Activated naive CD8-positive, alpha-beta T cell (primary cell): ENCODE measurements around the gene SNAPC3.
"Not testable (repeated sequence)": the region's sequence is repeated elsewhere in the genome, so short reads cannot be mapped to it uniquely, and the experiment has no call there.

Source experiments
- H3K27ac Mint-ChIP-seq: one replicate; pipeline ENCODE4 v1.8.0; 2021; ENCODE audit warnings: mixed read lengths
- H3K27me3 Mint-ChIP-seq: one replicate; pipeline ENCODE4 v1.8.0; 2021; ENCODE audit warnings: mixed read lengths
- H3K36me3 Mint-ChIP-seq: one replicate; pipeline ENCODE4 v1.8.0; 2021; ENCODE audit warnings: mixed read lengths
- H3K4me1 Mint-ChIP-seq: one replicate; pipeline ENCODE4 v1.8.0; 2021; ENCODE audit warnings: low read depth, mixed read lengths
- H3K4me3 Mint-ChIP-seq: one replicate; pipeline ENCODE4 v1.8.0; 2021; ENCODE audit warnings: mild to moderate bottlenecking, mixed read lengths
- H3K9me3 Mint-ChIP-seq: one replicate; pipeline ENCODE4 v1.8.0; 2021; ENCODE audit warnings: low read depth, mixed read lengths

SNAPC3 gene

GRCh38 chr9:15442264-15442663 is 19.6 kb downstream of the SNAPC3 start:
- not testable (repeated sequence) for H3K27me3 Mint-ChIP-seq, H3K4me3 Mint-ChIP-seq, H3K9me3 Mint-ChIP-seq, H3K27ac Mint-ChIP-seq, H3K36me3 Mint-ChIP-seq
- H3K4me1 Mint-ChIP-seq = peaks cover 17% of the 10 kb centered on the region

- no peaks in the 10 kb centered on the region for H3K9me3 Mint-ChIP-seq
- peaks cover 11% of the 10 kb centered on the region for H3K36me3 Mint-ChIP-seq
- H3K27me3 Mint-ChIP-seq = no peaks in the 10 kb centered on the region
- peaks cover 1% of the 10 kb centered on the region for H3K4me1 Mint-ChIP-seq
- H3K4me3 Mint-ChIP-seq = no peak overlapping the region
- H3K27ac Mint-ChIP-seq = no peak overlapping the region
Observed at GRCh38 chr9:15444141-15444540, 21.5 kb downstream of the SNAPC3 start.

- Mint-ChIP-seq H3K27me3 (no peaks in the 10 kb centered on the region), H3K36me3 (no peaks in the 10 kb centered on the region), H3K27ac (peak overlapping the region; percentile 24)
Observed at GRCh38 chr9:15453956-15454355, 31.3 kb downstream of the SNAPC3 start.

GRCh38 chr9:15461056-15461455 is 38.4 kb downstream of the SNAPC3 start:
- Mint-ChIP-seq H3K27me3 (no peaks in the 10 kb centered on the region), H3K4me1 (no peaks in the 10 kb centered on the region), H3K27ac (no peak overlapping the region), H3K4me3 (no peak overlapping the region), H3K36me3 (no peaks in the 10 kb centered on the region), H3K9me3 (no peaks in the 10 kb centered on the region)

More at GRCh38 chr9:15453956-15454355, 31.3 kb downstream of the SNAPC3 start:
- Mint-ChIP-seq H3K4me3 (no peak overlapping the region), H3K9me3 (no peaks in the 10 kb centered on the region), H3K4me1 (no peaks in the 10 kb centered on the region)

GRCh38 chr9:15461601-15462000 is 38.9 kb downstream of the SNAPC3 start:
- H3K27ac Mint-ChIP-seq = no peak overlapping the region
- H3K36me3 Mint-ChIP-seq = peaks cover under 1% of the 10 kb centered on the region

GRCh38 chr9:15468145-15468544 is 45.5 kb downstream of the SNAPC3 start:
- peaks cover 4% of the 10 kb centered on the region for H3K36me3 Mint-ChIP-seq
- no peaks in the 10 kb centered on the region for H3K9me3 Mint-ChIP-seq
- H3K27ac Mint-ChIP-seq = peak overlapping the region; percentile 64
- H3K4me3 Mint-ChIP-seq = no peak overlapping the region
- no peaks in the 10 kb centered on the region for H3K27me3 Mint-ChIP-seq
- H3K4me1 Mint-ChIP-seq = peaks cover 3% of the 10 kb centered on the region

More at GRCh38 chr9:15461601-15462000, 38.9 kb downstream of the SNAPC3 start:
- Mint-ChIP-seq H3K9me3 (no peaks in the 10 kb centered on the region), H3K27me3 (no peaks in the 10 kb centered on the region), H3K4me3 (no peak overlapping the region), H3K4me1 (no peaks in the 10 kb centered on the region)

GRCh38 chr9:15469406-15469805 is 46.7 kb downstream of the SNAPC3 start:
- Mint-ChIP-seq H3K36me3 (peaks cover 4% of the 10 kb centered on the region), H3K27me3 (no peaks in the 10 kb centered on the region), H3K4me1 (peaks cover 6% of the 10 kb centered on the region), H3K9me3 (no peaks in the 10 kb centered on the region), H3K27ac (peak overlapping the region; percentile 64), H3K4me3 (no peak overlapping the region)

GRCh38 chr9:15469862-15470261 is 47.2 kb downstream of the SNAPC3 start:
- H3K27me3 Mint-ChIP-seq = no peaks in the 10 kb centered on the region
- H3K27ac Mint-ChIP-seq = peak overlapping the region; percentile 75
- H3K9me3 Mint-ChIP-seq = no peaks in the 10 kb centered on the region
- peaks cover 4% of the 10 kb centered on the region for H3K36me3 Mint-ChIP-seq
- no peak overlapping the region for H3K4me3 Mint-ChIP-seq
- H3K4me1 Mint-ChIP-seq = peaks cover 6% of the 10 kb centered on the region

GRCh38 chr9:15475923-15476536 is 53.4 kb downstream of the SNAPC3 start:
- no peak overlapping the region for H3K4me3 Mint-ChIP-seq
- H3K27ac Mint-ChIP-seq = no peak overlapping the region
- H3K36me3 Mint-ChIP-seq = peaks cover 2% of the 10 kb centered on the region
- H3K4me1 Mint-ChIP-seq = peaks cover 18% of the 10 kb centered on the region
- H3K9me3 Mint-ChIP-seq = no peaks in the 10 kb centered on the region
- no peaks in the 10 kb centered on the region for H3K27me3 Mint-ChIP-seq

GRCh38 chr9:15480028-15480427 is 57.4 kb downstream of the SNAPC3 start:
- H3K27me3 Mint-ChIP-seq = no peaks in the 10 kb centered on the region
- peaks cover 5% of the 10 kb centered on the region for H3K36me3 Mint-ChIP-seq
- H3K4me1 Mint-ChIP-seq = peaks cover 32% of the 10 kb centered on the region
- H3K27ac Mint-ChIP-seq = no peak overlapping the region
- H3K9me3 Mint-ChIP-seq = no peaks in the 10 kb centered on the region
- no peak overlapping the region for H3K4me3 Mint-ChIP-seq

- no peaks in the 10 kb centered on the region for H3K9me3 Mint-ChIP-seq
- H3K4me1 Mint-ChIP-seq = peaks cover 42% of the 10 kb centered on the region
- peaks cover 11% of the 10 kb centered on the region for H3K36me3 Mint-ChIP-seq
- no peak overlapping the region for H3K4me3 Mint-ChIP-seq
- no peaks in the 10 kb centered on the region for H3K27me3 Mint-ChIP-seq
- peak overlapping the region; percentile 37 for H3K27ac Mint-ChIP-seq
Observed at GRCh38 chr9:15482146-15482545, 59.5 kb downstream of the SNAPC3 start.

GRCh38 chr9:15484802-15485201 is 62.1 kb downstream of the SNAPC3 start:
- H3K9me3 Mint-ChIP-seq = no peaks in the 10 kb centered on the region
- H3K27me3 Mint-ChIP-seq = no peaks in the 10 kb centered on the region
- peaks cover 42% of the 10 kb centered on the region for H3K4me1 Mint-ChIP-seq
- no peak overlapping the region for H3K27ac Mint-ChIP-seq
- H3K36me3 Mint-ChIP-seq = peaks cover 11% of the 10 kb centered on the region
- H3K4me3 Mint-ChIP-seq = no peak overlapping the region

GRCh38 chr9:15485836-15486666 is 63.4 kb downstream of the SNAPC3 start:
- H3K9me3 Mint-ChIP-seq = no peaks in the 10 kb centered on the region
- H3K4me1 Mint-ChIP-seq = peaks cover 43% of the 10 kb centered on the region
- peak overlapping the region; percentile 42 for H3K27ac Mint-ChIP-seq
- H3K4me3 Mint-ChIP-seq = no peak overlapping the region
- peaks cover 13% of the 10 kb centered on the region for H3K36me3 Mint-ChIP-seq
- no peaks in the 10 kb centered on the region for H3K27me3 Mint-ChIP-seq

GRCh38 chr9:15491950-15492349 is 69.3 kb downstream of the SNAPC3 start:
- no peak overlapping the region for H3K4me3 Mint-ChIP-seq
- H3K27ac Mint-ChIP-seq = peak overlapping the region; percentile 82
- H3K36me3 Mint-ChIP-seq = peaks cover 16% of the 10 kb centered on the region
- no peaks in the 10 kb centered on the region for H3K9me3 Mint-ChIP-seq
- no peaks in the 10 kb centered on the region for H3K27me3 Mint-ChIP-seq
- H3K4me1 Mint-ChIP-seq = peaks cover 47% of the 10 kb centered on the region

GRCh38 chr9:15492485-15493150 is 69.9 kb downstream of the SNAPC3 start:
- H3K9me3 Mint-ChIP-seq = no peaks in the 10 kb centered on the region
- H3K4me1 Mint-ChIP-seq = peaks cover 47% of the 10 kb centered on the region
- H3K36me3 Mint-ChIP-seq = peaks cover 16% of the 10 kb centered on the region
- no peak overlapping the region for H3K4me3 Mint-ChIP-seq
- H3K27ac Mint-ChIP-seq = peak overlapping the region; percentile 82
- no peaks in the 10 kb centered on the region for H3K27me3 Mint-ChIP-seq
